GM06990 (cell line): ENCODE measurements around the gene NUDT12.

Experiments used
- DNase-seq: peaks from one replicate; pipeline ENCODE4 v3.0.0-alpha.2; 2011; ENCODE audit not compliant: insufficient read length; ENCODE audit errors: extremely low read depth
- H3K27me3 ChIP-seq: replicated peaks from 2 replicates; pipeline ENCODE4 v1.6.0; 2011; ENCODE audit warnings: low read length; ENCODE audit not compliant: control insufficient read depth, insufficient read depth
- H3K36me3 ChIP-seq: 2 replicates; pipeline ENCODE4 v1.5.1; 2011; ENCODE audit warnings: low read length; ENCODE audit not compliant: control insufficient read depth, insufficient read depth
- H3K4me3 ChIP-seq: replicated peaks from 2 replicates; pipeline ENCODE4 v1.5.1; 2011; ENCODE audit warnings: low read depth, mild to moderate bottlenecking, control low read depth, low read length
- CTCF ChIP-seq: IDR thresholded peaks from 2 replicates; pipeline ENCODE4 v1.5.1; 2011; ENCODE audit warnings: low read length, control low read depth, mild to moderate bottlenecking, inconsistent platforms; ENCODE audit not compliant: insufficient read depth, poor library complexity, severe bottlenecking

Gene NUDT12

GRCh38 chr5:103562453-103563157 is at the start of gene NUDT12:
Gene NUDT12 (minus strand): TSS chr5:103562789. CDS start chr5:103560248, 2,541 bp downstream.
- peak; percentile 78 for DNase-seq
- no peaks in the 10 kb centered on the region for H3K36me3 ChIP-seq
- H3K4me3 ChIP-seq = peak within 1 kb of the TSS; percentile 32
- no peaks in the 10 kb centered on the region; the same call in 1 of the 2 replicates for H3K27me3 ChIP-seq
- TF ChIP-seq CTCF = no peak

- Histone ChIP-seq H3K27me3 (no peaks in the 10 kb centered on the region), H3K4me3 (no peak overlapping the region), H3K36me3 (no peaks in the 10 kb centered on the region)
- no peak for TF ChIP-seq CTCF
- no peak for DNase-seq
These were observed 44.8 kb upstream of the NUDT12 start for GRCh38 chr5:103607346-103607745.

- Histone ChIP-seq H3K4me3 (no peak overlapping the region), H3K36me3 (no peaks in the 10 kb centered on the region), H3K27me3 (no peaks in the 10 kb centered on the region)
- no peak for DNase-seq
- TF ChIP-seq CTCF = no peak
These were observed 42.7 kb upstream of the NUDT12 start for GRCh38 chr5:103605277-103605676.

- H3K27me3 ChIP-seq = no peaks in the 10 kb centered on the region
- no peak for TF ChIP-seq CTCF
- no peak overlapping the region for H3K4me3 ChIP-seq
- no peaks in the 10 kb centered on the region for H3K36me3 ChIP-seq
- DNase-seq = no peak
These were observed 39.8 kb upstream of the NUDT12 start for GRCh38 chr5:103602438-103602837.

- Histone ChIP-seq H3K27me3 (no peaks in the 10 kb centered on the region), H3K4me3 (no peak overlapping the region), H3K36me3 (no peaks in the 10 kb centered on the region)
- no peak for DNase-seq
- no peak for TF ChIP-seq CTCF
These were observed 38.7 kb upstream of the NUDT12 start for GRCh38 chr5:103601314-103601713.
